Mammary epithelial cell (primary cell): ENCODE measurements around the gene RYR2.

ENCODE experiments used
- CTCF ChIP-seq, 2 donors: IDR thresholded peaks in 1 of 2; conservative IDR thresholded peaks in 1 of 2; 2 replicates each; pipeline ENCODE4 v1.5.1; 2011 to 2012; ENCODE audit warnings: inconsistent platforms in 2 of 2, low read length in 2 of 2, mild to moderate bottlenecking in 2 of 2, control low read depth in 1 of 2, low read depth in 1 of 2; ENCODE audit not compliant: insufficient read depth in 1 of 2; ENCODE audit errors: extremely low read depth in 1 of 2
- EZH2 ChIP-seq: IDR thresholded peaks from 2 replicates; pipeline ENCODE4 v1.6.1; 2012; ENCODE audit warnings: low read length, inconsistent platforms, borderline replicate concordance

GRCh38 chr1:237186675-237187074 is 144.7 kb downstream of the RYR2 start:
- TF ChIP-seq CTCF (conservative IDR thresholded peaks at IDR 0.05 in 1 of 2, IDR thresholded peaks at IDR 0.05 in 1 of 2; ENCODE audit: extremely low read depth in 1 of 2, insufficient read depth in 1 of 2, low read depth in 1 of 2, low read length in 2 of 2) (no peak), EZH2 (no peak)
